Activated CD4-positive, alpha-beta T cell treated with anti-CD3 and anti-CD28 coated beads, Interleukin-2, amount 50 U/mL, for 1 hour (primary cell): ENCODE results near the gene RPL34.
A peak's percentile ranks its signal among the peaks of the same experiment; 100 is the strongest.

ENCODE experiments used
- DNase-seq: peaks from one replicate; pipeline ENCODE4 v3.0.0-alpha.2; 2020

RPL34 gene

DNA sequence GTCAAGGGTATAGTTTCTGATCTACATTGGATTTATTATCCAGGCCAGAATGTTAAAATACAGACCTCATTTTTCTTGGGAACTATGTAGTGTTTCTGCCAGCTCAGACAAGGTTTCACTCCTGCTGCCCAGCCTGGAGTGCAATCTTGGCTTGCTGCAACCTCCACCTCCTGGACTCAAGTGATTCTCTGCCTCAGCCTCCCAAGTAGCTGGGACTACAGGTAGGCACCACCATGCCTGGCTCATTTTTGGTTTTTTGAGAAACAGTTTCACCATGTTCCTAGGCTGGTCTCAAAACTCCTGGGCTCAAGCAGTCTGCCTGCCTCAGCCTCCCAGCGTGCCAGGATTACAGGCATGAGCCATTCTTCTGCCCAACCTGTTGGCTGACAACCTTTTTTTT, 5.7 kb downstream of the RPL34 start:
- no peak for DNase-seq

- no peak for DNase-seq
These were observed 8.0 kb downstream of the RPL34 start for GRCh38 chr4:108628411-108628810.

GRCh38 chr4:108635070-108635655, 14.8 kb downstream of the RPL34 start:
- no peak for DNase-seq

GRCh38 chr4:108636246-108636645, 15.9 kb downstream of the RPL34 start:
- DNase-seq, result no peak

GRCh38 chr4:108637856-108638255, 17.5 kb downstream of the RPL34 start:
- DNase-seq, result no peak

GRCh38 chr4:108644237-108644636, 23.9 kb downstream of the RPL34 start:
- DNase-seq, result no peak

- no peak for DNase-seq
These were observed 26.3 kb downstream of the RPL34 start for GRCh38 chr4:108646706-108647105.

GRCh38 chr4:108649863-108650211, 29.5 kb downstream of the RPL34 start:
- DNase-seq, result no peak

GRCh38 chr4:108650212-108651013, 30.0 kb downstream of the RPL34 start, which contains the start of gene OSTC:
OSTC (plus strand) TSS chr4:108650599; CDS start chr4:108650656, 57 bp downstream.
- peak; percentile 92 for DNase-seq

- no peak for DNase-seq
These were observed 30.8 kb downstream of the RPL34 start for GRCh38 chr4:108651014-108651791.

GRCh38 chr4:108662629-108663028, 42.3 kb downstream of the RPL34 start:
- no peak for DNase-seq

GRCh38 chr4:108674356-108674977, 54.1 kb downstream of the RPL34 start:
- no peak for DNase-seq
